MM.1S (cell line): ENCODE data around the gene SUFU.

Experiments
- DNase-seq: peaks from one replicate; pipeline ENCODE4 v3.0.0-alpha.2; 2015
- H2AFZ ChIP-seq: fragments of 300-600 bp; sonication (generic); 2 replicates; pipeline ENCODE4 v1.6.0; 2016; ENCODE audit warnings: antibody characterized with exemption, low read length
- H3F3A ChIP-seq: fragments of 300-600 bp; sonication (generic); 2 replicates; pipeline ENCODE4 v1.6.1; 2016; ENCODE audit warnings: mild to moderate bottlenecking, antibody characterized with exemption, low read length, moderate library complexity, mixed read lengths; ENCODE audit not compliant: insufficient read depth
- H3K27ac ChIP-seq: fragments of 300-600 bp; sonication (generic); 2 replicates; pipeline ENCODE4 v1.5.1; 2016; ENCODE audit warnings: mild to moderate bottlenecking, low read length
- H3K27me3 ChIP-seq: fragments of 300-600 bp; sonication (generic); replicated peaks from 2 replicates; pipeline ENCODE4 v1.6.0; 2016; ENCODE audit warnings: low read length; ENCODE audit not compliant: insufficient read depth
- H3K36me3 ChIP-seq: fragments of 300-600 bp; sonication (generic); replicated peaks from 2 replicates; pipeline ENCODE4 v1.6.1; 2016; ENCODE audit warnings: mild to moderate bottlenecking, low read length, mixed read lengths; ENCODE audit not compliant: insufficient read depth
- H3K4me1 ChIP-seq: fragments of 300-600 bp; sonication (generic); 2 replicates; pipeline ENCODE4 v1.6.1; 2016; ENCODE audit warnings: low read length, mixed read lengths
- H3K4me2 ChIP-seq: fragments of 300-600 bp; sonication (generic); 2 replicates; pipeline ENCODE4 v1.6.0; 2016; ENCODE audit warnings: low read depth, low read length
- H3K4me3 ChIP-seq: fragments of 300-600 bp; sonication (generic); 2 replicates; pipeline ENCODE4 v1.5.1; 2016; ENCODE audit warnings: low read length, mixed read lengths
- H3K79me2 ChIP-seq: fragments of 300-600 bp; sonication (generic); 2 replicates; pipeline ENCODE4 v1.6.1; 2016; ENCODE audit warnings: mixed run types, low read length, mixed read lengths
- H3K9ac ChIP-seq: fragments of 300-600 bp; sonication (generic); 2 replicates; pipeline ENCODE4 v1.6.1; 2016; ENCODE audit warnings: low read length, mixed read lengths
- H3K9me2 ChIP-seq: fragments of 300-600 bp; sonication (generic); replicated peaks from 2 replicates; pipeline ENCODE4 v1.6.1; 2016; ENCODE audit warnings: mild to moderate bottlenecking, low read length, mixed read lengths; ENCODE audit not compliant: insufficient read depth
- H3K9me3 ChIP-seq: fragments of 300-600 bp; sonication (generic); replicated peaks from 2 replicates; pipeline ENCODE4 v1.6.1; 2016; ENCODE audit warnings: mild to moderate bottlenecking, low read length, mixed read lengths; ENCODE audit not compliant: insufficient read depth
- H4K20me1 ChIP-seq: fragments of 300-600 bp; sonication (generic); 2 replicates; pipeline ENCODE4 v1.6.1; 2016; ENCODE audit warnings: mild to moderate bottlenecking, low read length, moderate library complexity, mixed read lengths; ENCODE audit not compliant: insufficient read depth
- CTCF ChIP-seq: fragments of 300-600 bp; sonication (generic); IDR thresholded peaks from 2 replicates; pipeline ENCODE4 v1.5.1; 2016; ENCODE audit warnings: antibody characterized with exemption, low read length, mixed read lengths
- EZH2 ChIP-seq: fragments of 300-600 bp; sonication (generic); optimal IDR thresholded peaks from 2 replicates; pipeline ENCODE3; 2017; ENCODE audit warnings: low read depth, mild to moderate bottlenecking, antibody characterized with exemption, low read length, mixed read lengths
- EZH2phosphoT487 ChIP-seq: fragments of 300-600 bp; sonication (generic); IDR thresholded peaks from 2 replicates; pipeline ENCODE4 v1.6.1; 2018; ENCODE audit warnings: antibody characterized with exemption, low read length

SUFU gene

GRCh38 chr10:102595293-102595692, 91.5 kb downstream of the SUFU start:
- Histone ChIP-seq H3K27me3 (no peaks in the 10 kb centered on the region), H3K79me2 (no peaks in the 10 kb centered on the region; the same call in 1 of the 2 replicates), H3K27ac (no peak overlapping the region), H3F3A (no peaks in the 10 kb centered on the region), H3K4me2 (no peak overlapping the region), H2AFZ (no peak overlapping the region), H3K4me3 (no peak overlapping the region), H4K20me1 (no peaks in the 10 kb centered on the region), H3K4me1 (no peaks in the 10 kb centered on the region), H3K9me2 (no peaks in the 10 kb centered on the region), H3K36me3 (no peaks in the 10 kb centered on the region), H3K9me3 (no peaks in the 10 kb centered on the region), H3K9ac (no peak overlapping the region)
- no peak for DNase-seq
- TF ChIP-seq EZH2, result no peak
- TF ChIP-seq CTCF, result no peak
- no peak for TF ChIP-seq EZH2phosphoT487

GRCh38 chr10:102595897-102596296, 92.1 kb downstream of the SUFU start:
- Histone ChIP-seq H2AFZ (no peak overlapping the region), H4K20me1 (no peaks in the 10 kb centered on the region), H3K27me3 (no peaks in the 10 kb centered on the region), H3K27ac (no peak overlapping the region), H3K9me2 (no peaks in the 10 kb centered on the region), H3K36me3 (no peaks in the 10 kb centered on the region), H3K4me3 (no peak overlapping the region), H3K79me2 (no peaks in the 10 kb centered on the region; the same call in 1 of the 2 replicates), H3K9ac (no peak overlapping the region), H3F3A (no peaks in the 10 kb centered on the region), H3K4me2 (no peak overlapping the region), H3K4me1 (no peaks in the 10 kb centered on the region), H3K9me3 (no peaks in the 10 kb centered on the region)
- no peak for DNase-seq
- TF ChIP-seq CTCF (no peak), EZH2phosphoT487 (no peak), EZH2 (no peak)

- Histone ChIP-seq H3K4me3 (no peak overlapping the region), H3K9me3 (no peaks in the 10 kb centered on the region), H3K36me3 (no peaks in the 10 kb centered on the region), H3K27me3 (no peaks in the 10 kb centered on the region), H3F3A (no peaks in the 10 kb centered on the region), H3K9me2 (no peaks in the 10 kb centered on the region), H3K27ac (no peak overlapping the region), H3K4me1 (no peaks in the 10 kb centered on the region), H3K9ac (no peak overlapping the region), H2AFZ (no peak overlapping the region), H3K79me2 (no peaks in the 10 kb centered on the region), H4K20me1 (no peaks in the 10 kb centered on the region), H3K4me2 (no peak overlapping the region)
- DNase-seq, result peak; percentile 41
- peak; percentile 81 for TF ChIP-seq CTCF
- no peak for TF ChIP-seq EZH2
These were observed 92.8 kb downstream of the SUFU start for GRCh38 chr10:102596506-102596971.
